Adrenal gland (tissue), 5 donors: ENCODE data around the gene GFOD1.

Experiments
- CTCF ChIP-seq, 6 experiments: fragments of 450-650 bp in 4 of 6; fragments of 200-600 bp in 2 of 6; sonication (generic) in 1 of 6; IDR thresholded peaks; 1 replicate in 5 of 6; 2 replicates in 1 of 6; pipeline versions ENCODE4 v1.5.1 to v1.8.0; 2016 to 2021; ENCODE audit warnings: antibody characterized with exemption in 6 of 6, mild to moderate bottlenecking in 2 of 6, moderate library complexity in 1 of 6
- POLR2A ChIP-seq, 2 donors: fragments of 450-650 bp; IDR thresholded peaks; one replicate each; pipeline ENCODE4 v1.6.1; 2017; ENCODE audit warnings: antibody characterized with exemption in 2 of 2, mild to moderate bottlenecking in 2 of 2, moderate library complexity in 1 of 2
- donor health status: DM: no; HTN: no; CAD: no.

- TF ChIP-seq CTCF (IDR thresholded peaks at IDR 0.05) (no peak), POLR2A (IDR thresholded peaks at IDR 0.05) (no peak)
Measured at GRCh38 chr6:13473768-13474165, 13.6 kb downstream of the GFOD1 start.
